ENCODE measurements around the gene ZNF468.
"Not testable (repeated sequence)": the region's sequence is repeated elsewhere in the genome, so short reads cannot be mapped to it uniquely, and the experiment has no call there.

ZNF468 gene

GRCh38 chr19:52857378-52858191 lies at the start of gene ZNF468:
TSS of gene ZNF468 (minus strand) at chr19:52857619. CDS start at chr19:52854272, 3,347 bp downstream.
- DNase-seq = peak; percentile 72 to 75

DNA sequence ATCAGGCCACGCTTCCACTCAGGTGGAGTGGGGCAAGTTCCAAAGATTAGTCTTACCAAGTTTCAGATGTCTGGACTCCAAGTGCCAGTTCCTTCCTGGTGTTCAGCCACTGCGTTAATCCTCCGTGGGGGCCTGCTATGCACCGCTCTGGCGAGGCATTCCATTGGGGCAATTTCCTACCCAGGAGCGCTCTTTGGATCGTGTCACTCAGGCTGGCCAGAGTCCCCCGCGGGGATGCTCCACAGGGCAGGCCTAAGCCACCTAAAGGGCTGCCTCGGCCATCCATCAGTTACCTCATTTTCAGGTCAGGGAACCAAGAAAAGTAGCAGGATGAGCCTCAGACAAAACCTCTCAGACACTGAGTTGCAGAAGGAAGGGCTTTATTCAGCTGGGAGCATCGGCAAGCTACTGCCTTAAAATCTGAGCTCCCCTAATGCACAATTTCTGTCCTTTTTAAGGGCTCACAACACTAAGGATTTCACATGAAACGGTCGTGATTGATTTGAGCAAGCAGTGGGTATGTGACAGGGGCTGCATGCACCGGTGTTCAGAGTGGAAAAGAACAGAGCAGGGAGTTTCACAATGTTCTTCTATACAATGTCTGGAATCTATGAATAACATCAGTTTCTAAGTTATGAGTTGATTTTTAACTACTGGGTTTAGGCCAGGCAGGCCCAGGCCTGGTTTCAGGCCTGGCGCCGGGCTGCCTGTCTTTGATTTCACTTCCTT lies 46.8 kb upstream of the ZNF468 start:
- DNase-seq = not testable (repeated sequence)

DNA sequence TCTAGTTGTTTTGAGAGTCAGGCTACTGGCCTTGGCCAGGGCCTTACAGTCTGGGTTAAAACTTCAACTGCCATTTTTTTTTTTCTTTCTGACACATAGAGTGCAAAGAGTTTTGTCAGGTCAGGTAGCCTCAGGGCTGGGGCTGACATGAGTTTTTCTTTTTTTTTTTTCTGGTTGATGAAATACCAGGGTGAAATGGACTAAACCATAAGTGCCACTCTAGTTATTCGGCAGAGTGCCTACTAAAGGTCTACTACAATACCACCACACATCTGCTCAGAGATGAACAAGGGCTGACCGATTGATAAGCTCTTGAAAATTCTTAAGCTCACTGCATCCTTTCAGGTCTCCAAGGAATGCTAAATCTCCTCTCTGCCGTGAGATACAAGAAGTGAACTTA lies 44.4 kb upstream of the ZNF468 start:
- no peak for DNase-seq

DNA sequence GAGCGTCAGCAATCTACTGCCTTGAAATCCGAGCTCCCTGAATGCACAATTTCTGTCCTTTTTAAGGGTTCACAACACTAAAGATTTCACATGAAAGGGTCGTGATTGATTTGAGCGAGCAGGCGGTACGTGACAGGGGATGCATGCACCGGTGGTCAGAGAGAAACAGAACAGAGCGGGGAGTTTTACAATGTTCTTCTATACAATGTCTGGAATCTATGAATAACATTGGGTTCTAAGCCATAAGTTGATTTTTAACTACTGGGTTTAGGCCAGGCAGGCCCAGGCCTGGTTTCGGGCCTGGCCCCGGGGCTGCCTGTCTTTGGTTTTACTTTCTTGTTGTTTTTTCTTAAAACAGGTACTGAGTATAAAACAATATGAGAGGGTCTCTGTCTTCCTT lies 41.2 kb upstream of the ZNF468 start:
- not testable (repeated sequence) for DNase-seq

DNA sequence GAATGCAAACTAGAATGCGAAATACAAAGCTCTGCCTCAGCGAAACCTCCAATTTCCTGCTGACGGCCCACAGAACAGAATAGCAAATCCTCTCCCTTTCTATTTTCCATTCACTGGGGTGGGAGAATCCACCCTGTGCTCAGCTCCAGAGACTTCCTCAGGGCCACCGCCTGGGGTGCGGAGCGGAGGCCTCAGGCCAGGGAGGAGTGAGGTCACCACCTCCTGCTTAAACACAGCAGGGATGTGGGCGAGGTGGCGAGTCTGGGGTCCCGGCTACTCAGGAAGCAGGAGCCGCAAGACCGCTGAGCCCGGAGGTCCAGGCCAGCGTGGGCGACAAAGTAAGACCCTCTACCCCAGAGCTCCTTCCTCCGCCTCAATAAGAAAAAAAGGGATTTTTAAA lies 40.7 kb upstream of the ZNF468 start:
- DNase-seq = no peak

- DNase-seq = peak; percentile 87 to 90
These were observed 39.9 kb upstream of the ZNF468 start, which contains the start of gene ZNF320 for GRCh38 chr19:52897138-52897935. TSS of gene ZNF320 (minus strand) at chr19:52897635. CDS start at chr19:52890255, 7,380 bp downstream.

- peak in 1 of 2 donors; percentile 0 for DNase-seq
These were observed 39.2 kb upstream of the ZNF468 start for GRCh38 chr19:52896431-52897137.

GRCh38 chr19:52891336-52891735 lies 33.9 kb upstream of the ZNF468 start:
- no peak for DNase-seq

- DNase-seq = no peak
These were observed 32.5 kb upstream of the ZNF468 start for GRCh38 chr19:52889931-52890330.

GRCh38 chr19:52889076-52889475 lies 31.7 kb upstream of the ZNF468 start:
- DNase-seq = no peak

- no peak for DNase-seq
These were observed 23.5 kb upstream of the ZNF468 start for GRCh38 chr19:52880895-52881389.

GRCh38 chr19:52872996-52873395 lies 15.6 kb upstream of the ZNF468 start:
- DNase-seq = not testable (repeated sequence)

GRCh38 chr19:52871466-52871865 lies 14.0 kb upstream of the ZNF468 start:
- DNase-seq = no peak

GRCh38 chr19:52868031-52868430 lies 10.6 kb upstream of the ZNF468 start:
- not testable (repeated sequence) for DNase-seq

DNA sequence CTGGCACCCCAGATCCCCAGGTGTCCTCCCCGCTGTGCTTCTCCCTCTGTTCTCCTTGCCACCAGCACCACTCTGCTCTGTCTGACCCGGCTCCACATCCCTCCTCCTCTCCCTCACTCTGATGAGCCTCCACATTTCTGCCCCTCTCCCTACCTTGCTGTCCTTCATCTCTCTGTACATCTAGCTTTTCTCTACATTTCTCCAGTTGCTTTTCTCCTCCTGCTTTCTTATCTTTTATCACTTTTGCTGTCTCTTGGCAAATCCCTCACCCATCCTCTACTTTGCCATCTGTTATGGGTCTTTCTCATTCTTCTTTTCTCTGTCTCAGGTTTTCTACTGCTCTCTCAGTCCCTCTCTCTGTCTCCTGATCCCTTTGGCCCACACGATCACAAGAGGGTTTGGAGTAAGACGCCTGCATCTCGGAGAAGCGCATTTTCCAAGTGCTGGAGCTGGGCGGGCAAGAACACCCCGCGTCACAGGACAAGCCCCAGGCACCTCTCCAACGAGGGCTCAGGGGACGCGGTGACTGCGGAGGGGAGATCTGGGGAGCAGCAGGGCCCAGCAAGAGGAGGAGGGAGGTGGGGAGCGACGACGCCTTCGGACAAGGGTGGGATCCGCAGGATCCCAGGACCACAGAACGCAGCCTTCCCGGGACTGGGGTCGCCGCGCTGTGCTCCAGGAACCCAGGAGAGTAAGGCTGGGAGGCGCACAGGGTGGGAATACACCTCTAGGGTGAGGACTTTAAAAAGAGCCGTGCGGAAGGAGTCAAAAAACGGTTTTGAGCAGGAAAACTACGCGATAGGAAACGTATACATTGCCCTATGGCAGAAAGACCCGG lies 660 bp downstream of the ZNF468 start:
- DNase-seq = not testable (repeated sequence)

DNA sequence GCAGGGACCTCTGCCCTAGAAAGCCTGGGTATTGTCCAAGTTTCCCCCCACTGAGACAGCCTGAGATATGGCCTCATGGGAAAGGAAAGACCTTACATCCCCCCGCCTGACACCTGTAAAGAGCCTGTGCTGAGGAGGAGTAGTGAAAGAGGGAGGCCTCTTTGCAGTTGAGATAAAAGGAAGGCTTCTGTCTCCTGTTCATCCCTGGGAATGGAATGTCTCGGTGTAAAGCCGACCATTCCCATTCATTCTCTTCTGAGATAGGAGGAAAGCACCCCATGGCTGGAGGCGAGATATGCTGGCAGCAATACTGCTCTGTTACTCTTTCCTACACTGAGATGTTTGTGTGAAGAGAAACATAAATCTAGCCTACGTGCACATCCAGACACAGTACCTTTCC lies 10.1 kb downstream of the ZNF468 start:
- DNase-seq = not testable (repeated sequence)

- DNase-seq = not testable (repeated sequence)
These were observed 16.5 kb downstream of the ZNF468 start for GRCh38 chr19:52840825-52841465.

DNA sequence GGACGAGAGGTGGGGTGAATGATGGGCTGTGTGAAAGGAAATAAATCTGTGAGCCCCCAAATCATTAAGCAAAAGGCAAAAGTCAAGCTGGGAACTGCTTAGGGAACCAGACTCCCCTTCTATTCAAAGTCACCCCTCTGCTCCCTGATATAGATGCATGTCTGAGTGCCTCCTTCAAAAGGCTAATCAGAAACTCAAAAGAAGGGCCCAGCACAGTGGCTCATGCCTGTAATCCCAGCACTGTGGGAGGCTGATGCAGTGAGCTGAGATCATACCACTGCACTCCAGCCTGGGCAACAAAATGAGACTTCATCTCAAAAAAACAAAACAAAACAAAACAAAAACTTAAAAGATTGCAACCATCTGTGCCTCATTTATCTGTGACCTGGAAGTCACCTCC lies 23.1 kb downstream of the ZNF468 start:
- DNase-seq = not testable (repeated sequence)

DNA sequence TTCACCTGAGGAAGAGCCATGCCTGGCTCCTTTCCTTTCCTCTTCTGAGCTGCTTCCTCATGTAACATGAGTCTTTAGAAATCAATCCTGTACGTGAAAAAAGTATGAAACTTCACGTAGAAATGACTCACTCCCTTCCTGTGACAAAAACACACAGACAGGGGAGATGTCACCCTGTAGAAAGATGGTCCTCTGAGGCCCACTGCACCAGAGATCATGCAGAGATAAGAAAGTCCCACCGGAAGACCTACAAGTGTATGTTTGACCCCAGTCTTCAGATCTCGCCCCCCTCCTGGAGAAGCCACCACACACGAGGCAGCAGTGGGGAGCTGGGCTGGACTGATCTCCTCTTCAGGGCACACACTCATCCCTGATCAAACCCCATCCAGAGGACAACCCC lies 23.9 kb downstream of the ZNF468 start:
- not testable (repeated sequence) for DNase-seq

DNA sequence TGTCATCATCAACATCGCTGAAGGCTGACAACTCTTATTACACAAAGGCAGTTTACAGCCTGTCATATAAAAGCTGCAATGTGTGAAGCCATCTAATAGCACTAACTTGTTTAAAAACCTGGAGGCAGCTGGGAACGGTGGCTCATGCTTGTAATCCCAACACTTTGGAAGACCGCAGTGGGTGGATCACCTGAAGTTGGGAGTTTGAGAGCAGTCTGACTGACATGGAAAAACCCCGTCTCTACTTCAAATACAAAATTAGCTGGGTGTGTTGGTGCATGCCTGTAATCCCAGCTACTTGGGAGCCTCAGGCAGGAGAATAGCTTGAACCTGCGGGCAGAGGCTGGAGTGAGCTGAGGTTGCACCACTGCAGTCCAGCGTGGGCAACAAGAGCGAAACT lies 27.6 kb downstream of the ZNF468 start:
- DNase-seq = not testable (repeated sequence)

DNA sequence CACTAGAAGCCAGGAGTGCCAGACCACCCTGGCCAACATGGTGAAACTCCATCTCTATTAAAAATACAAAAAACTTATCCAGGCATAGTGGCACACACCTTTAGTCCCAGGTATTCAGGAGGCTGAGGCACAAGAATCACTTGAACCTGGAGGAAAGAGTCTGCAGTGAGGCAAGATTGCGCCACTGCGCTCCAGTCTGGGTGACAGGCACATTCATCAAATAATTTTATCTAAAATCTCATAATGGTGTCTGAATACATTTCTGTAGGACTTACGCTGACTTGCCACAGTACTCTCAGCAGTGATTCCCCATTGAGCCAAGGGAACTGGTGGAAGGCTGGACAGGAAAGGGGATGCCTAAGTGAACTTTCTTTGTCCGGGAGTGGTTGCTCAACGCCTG lies 31.7 kb downstream of the ZNF468 start:
- DNase-seq = no peak
